Renal cortex interstitium (tissue), 15 donors: Measurements from ENCODE around the gene GDPD4. TPM values are rescaled to one million over a fixed set of nuclear protein-coding genes. Genes with fewer than 3 reads are reported as not detected.
A peak's percentile ranks its signal among the peaks of the same experiment; 100 is the strongest.

Experiments
- DNase-seq, 11 donors: peaks; one replicate each; pipeline ENCODE4 v3.0.0-alpha.2; 2013; ENCODE audit warnings: low read depth in 9 of 11, low spot score in 4 of 11; ENCODE audit errors: extremely low read depth in 1 of 11
- long read RNA-seq, 16 experiments: transcript quantifications; one replicate each; lab custom pipeline, GENCODE V29; 2026
- polyA plus RNA-seq, 3 donors: library from polyadenylated mRNA; unstranded; fragments of 120-200 nt; gene quantifications; one replicate each; pipeline ENCODE4 v1.2.1, GENCODE V29; 2013; ENCODE audit not compliant: insufficient read length in 3 of 3

The GDPD4 gene
- under 1 TPM; 0.13 to 0.17 (median 0.14) TPM for polyA plus RNA-seq
- long read RNA-seq, donor 1, result 0 reads
- long read RNA-seq, donor 2, result 0 reads
- long read RNA-seq, donor 3, result 0 reads
- long read RNA-seq, donor 4, result 0 reads
- long read RNA-seq, donor 5, result 0 reads
- long read RNA-seq, donor 6, result 0 reads
- long read RNA-seq, donor 7, result 0 reads
- long read RNA-seq, donor 8, result 0 reads
- long read RNA-seq, donor 9, result 0 reads
- long read RNA-seq, donor 10, result 0 reads
- long read RNA-seq, donor 11, result 0 reads
- long read RNA-seq, donor 12, result 0 reads
- long read RNA-seq, donor 13, result 0 reads
- long read RNA-seq, donor 14, result 0 reads
- long read RNA-seq, donor 15, result 0 reads
- long read RNA-seq, donor 16, result 0 reads

DNA sequence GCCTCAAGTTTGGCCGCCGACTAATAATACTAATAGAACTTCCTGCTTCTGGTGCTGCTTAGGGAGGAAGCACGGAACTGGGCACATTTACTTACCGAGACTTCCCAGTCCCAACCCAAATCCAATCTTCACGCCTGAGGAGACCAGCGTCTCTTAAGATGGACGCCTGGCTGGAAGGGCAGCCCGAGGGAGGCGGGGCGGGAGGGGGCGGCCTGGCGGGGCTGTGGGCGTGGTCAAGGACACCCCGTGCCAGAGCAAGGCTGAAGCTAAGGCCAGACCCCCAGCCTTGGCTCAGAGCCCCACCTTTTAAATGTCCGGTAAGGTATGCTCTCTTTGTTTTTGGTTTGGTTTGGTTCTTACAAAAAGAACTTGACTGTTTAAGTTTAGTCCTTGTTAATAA lies at the start of gene GDPD4:
GDPD4 (minus strand) TSS at position 177 of the 400 bp plus-strand sequence. CDS start 16,549 bp downstream, outside the sequence.
- no peak for DNase-seq

- no peak for DNase-seq
These were observed 46.5 kb upstream of the GDPD4 start for GRCh38 chr11:77347948-77348347.

DNA sequence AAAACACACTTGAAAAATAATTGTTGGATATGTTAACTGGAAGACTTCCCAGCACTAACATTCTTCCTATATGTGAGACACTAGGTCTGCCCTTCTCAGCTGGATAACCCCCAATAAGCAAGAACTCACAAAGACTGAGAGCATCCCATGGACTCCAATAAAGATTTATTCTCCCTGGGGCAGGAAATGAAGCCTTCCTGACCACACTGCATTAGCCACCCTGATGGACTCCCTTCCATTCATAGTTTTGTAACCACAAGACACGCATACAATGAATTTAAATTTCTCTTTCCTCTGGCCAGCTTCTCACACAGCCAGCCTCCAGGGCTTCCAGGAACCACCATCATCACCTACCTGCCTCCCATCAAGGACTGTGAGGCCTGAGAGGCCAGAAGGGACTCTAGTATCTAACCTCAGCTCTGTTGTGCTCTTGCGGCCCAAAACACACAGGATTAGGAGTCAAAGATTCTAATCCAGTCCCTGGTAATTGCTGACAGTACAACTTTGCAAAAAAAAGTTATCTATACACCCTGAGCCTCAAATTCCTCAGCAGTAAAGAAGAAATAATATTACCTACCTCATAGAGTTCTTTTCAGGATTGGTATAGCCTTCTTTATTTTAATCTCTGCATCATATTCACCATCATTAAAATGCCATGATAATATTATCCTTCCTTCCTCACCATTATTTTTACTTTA lies 45.6 kb upstream of the GDPD4 start:
- no peak for DNase-seq

- no peak for DNase-seq
These were observed 44.1 kb upstream of the GDPD4 start for GRCh38 chr11:77345621-77346020.

GRCh38 chr11:77340501-77340900 lies 39.0 kb upstream of the GDPD4 start:
- no peak for DNase-seq

DNA sequence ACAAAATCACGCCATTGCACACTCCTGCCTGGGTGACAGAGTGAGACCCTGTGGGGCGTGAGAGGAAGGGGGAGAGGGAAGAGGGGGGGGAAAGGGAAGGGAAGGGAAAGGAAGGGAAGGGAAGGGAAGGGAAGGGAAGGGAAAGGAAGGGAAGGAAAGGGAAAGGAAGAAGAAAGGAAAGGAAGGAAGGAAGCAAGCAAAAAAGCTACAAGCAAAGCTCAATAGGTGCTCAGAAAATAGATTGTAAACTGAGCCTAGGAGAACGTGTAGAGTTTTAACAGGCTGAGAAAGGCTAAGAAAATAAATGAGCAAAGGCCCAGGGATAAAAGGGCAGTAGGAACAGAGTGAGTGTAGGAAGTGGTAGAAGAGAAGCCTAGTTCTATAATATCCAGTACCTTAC lies 30.8 kb upstream of the GDPD4 start:
- DNase-seq, result no peak

DNA sequence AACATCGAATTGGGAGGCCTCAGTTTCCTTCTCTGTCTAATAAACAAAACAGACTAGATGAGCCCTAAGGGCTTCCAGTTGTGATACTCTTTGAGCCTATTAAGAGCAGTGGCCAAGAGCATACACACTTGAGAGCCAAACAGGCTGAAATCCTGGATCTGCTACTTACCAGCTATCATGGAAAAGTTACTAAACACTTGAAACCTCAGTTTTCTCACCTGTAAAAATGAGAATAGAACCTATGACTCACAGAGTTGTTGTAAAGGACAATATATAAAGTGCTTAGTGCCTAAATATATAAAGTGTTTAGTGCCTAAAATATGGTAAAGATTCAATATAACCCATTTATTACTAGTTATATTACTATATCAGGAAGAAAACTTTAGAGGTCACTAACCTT lies 23.7 kb upstream of the GDPD4 start:
- no peak for DNase-seq

GRCh38 chr11:77324508-77324907 lies 23.0 kb upstream of the GDPD4 start:
- no peak for DNase-seq

DNA sequence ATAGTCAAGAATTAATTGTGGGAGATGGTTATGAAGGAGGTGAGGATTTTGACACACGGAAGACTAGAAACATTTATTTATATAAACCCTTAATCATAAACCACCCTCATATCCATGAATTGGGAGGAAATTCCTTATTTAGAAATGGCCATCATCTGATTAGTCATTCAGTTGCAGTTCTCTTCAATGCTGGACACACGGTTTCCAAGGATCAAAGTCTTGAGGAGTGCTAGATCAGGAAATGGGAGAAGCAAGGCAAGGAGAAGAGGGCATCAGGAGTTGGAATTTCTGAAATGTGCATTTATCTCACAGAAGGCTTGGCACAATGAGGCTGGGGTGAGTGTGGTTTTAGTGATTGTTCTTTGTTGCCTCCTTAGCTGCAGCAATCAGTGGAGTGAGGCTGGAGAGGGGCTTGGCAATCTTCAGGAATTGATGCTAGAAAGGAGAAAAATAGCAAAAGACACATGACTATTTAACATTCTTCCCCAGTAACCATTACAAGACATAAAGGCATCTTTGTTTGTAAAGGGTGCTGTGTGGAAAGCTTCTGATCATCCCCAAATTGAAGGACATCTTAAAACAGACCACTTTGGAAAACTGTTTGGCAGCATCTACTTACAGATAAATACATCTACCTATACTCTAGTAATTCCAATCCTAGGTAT lies 21.6 kb upstream of the GDPD4 start:
- DNase-seq, result no peak

GRCh38 chr11:77322506-77322905 lies 21.0 kb upstream of the GDPD4 start:
- DNase-seq, result no peak

DNA sequence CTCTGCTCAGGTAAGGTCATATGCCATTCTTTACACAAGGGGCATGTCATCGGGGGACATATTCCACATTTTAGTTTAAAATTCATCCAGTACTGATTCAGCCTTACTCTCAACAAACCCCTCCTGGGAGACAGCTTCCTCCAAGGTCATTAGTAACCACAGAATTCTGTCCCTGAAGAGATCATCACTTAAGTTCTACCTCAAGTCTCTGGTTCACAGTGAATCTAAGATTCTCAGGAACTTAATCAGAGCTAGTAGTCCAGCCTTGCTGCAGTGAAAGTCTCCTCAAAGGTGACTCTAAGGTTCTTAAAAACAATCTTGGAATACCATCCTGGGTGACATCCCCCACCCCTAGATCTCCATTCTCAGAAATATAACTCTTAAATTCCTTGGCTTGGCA lies 18.9 kb upstream of the GDPD4 start:
- no peak for DNase-seq

DNA sequence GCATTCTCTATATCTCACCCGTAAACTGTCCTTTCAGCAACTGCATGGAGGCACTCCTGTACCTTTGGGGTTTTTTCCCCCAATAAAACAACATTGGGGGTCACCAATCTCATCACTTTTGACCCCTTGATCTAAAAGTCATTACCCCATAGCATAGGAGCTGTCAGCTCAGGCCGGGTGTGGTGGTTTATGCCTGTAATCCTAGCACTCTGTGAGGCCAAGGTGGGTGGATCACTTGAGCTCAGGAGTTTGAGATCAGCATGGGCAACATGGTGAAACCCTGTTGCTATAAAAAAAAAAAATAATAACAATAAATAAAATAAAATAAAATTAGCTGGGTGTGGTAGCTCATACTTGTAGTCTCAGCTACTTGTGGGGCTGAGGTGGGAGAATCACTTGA lies 17.1 kb upstream of the GDPD4 start:
- no peak for DNase-seq

DNA sequence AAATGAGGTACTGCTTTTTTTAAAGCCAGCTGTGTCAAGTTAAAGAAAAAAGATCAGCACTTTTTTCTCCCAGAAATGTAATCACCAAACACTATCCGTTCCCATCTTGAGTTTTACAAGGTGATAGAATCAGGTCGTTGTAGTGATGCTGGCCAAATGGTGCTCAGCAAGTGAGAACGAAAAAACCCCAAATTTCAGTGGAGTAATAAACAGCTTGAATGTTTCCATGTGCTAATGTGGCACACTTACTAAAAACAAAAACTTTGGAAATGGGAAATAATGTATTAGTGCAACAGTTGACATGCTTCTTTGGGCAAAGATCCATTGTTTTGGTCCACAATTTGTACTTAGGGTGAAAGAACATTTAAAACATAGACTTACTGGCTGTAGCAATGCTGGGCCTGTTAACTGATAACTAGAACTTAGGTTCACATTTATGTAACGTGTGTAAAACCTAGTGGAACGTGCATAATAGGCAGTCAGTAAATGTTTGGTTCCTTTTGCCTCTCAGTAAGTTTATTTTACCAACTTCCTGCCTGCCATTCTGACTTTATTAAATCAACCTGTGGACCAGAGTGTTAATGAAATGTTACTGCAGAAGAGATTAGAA lies 15.4 kb upstream of the GDPD4 start:
- DNase-seq, result peak in 2 of 11 donors; percentile 3 to 8

GRCh38 chr11:77312107-77312506 lies 10.6 kb upstream of the GDPD4 start:
- DNase-seq, result no peak

GRCh38 chr11:77311701-77312100 lies 10.2 kb upstream of the GDPD4 start:
- no peak for DNase-seq

DNA sequence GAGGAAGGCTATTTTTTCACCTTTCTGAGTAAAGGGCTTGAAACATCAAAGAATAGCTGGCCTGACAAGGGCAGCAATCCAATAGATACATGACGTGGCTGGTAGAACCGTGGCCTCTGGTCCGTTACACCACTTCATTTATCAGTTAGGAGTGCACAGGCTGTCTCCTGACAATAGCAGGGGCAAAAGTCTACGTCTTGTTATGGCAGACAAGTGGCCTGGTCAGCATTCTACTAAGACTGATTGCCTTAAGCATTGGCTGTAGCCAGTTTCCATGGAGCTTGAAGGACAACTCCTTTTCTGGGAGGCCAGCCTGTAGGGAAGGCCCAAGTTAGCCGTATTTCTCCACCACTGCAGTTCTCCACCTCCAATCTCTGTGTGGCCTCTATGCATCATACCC lies 9.2 kb upstream of the GDPD4 start:
- no peak for DNase-seq

GRCh38 chr11:77309401-77310085 lies 8.1 kb upstream of the GDPD4 start:
- DNase-seq, result no peak

DNA sequence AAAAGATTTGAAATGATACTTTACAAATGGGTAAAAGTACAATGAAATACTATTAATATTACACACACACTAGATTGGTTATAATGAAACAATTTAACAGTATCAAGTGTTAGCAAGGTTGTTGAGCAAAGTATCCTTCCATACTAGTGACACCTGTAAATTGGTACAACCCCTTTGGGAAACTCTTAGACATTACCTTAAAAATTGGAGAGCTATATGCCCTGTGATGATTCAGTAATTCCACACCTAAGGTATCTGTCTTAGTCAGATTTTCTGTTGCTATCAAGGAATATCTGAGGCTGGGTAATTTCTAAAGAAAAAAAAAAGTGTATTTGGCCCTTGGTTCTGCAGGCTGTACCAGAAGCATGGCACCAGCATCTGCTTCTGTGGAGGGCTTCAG lies 7.4 kb upstream of the GDPD4 start:
- DNase-seq, result no peak

- DNase-seq, result no peak
These were observed 1.8 kb upstream of the GDPD4 start for GRCh38 chr11:77303328-77303727.
